Psoas muscle (tissue), 8 donors: ENCODE data around the gene CNGB1. TPM values are rescaled to one million over a fixed set of nuclear protein-coding genes. Genes with fewer than 3 reads are reported as not detected.
"Not testable (repeated sequence)": the region's sequence is repeated elsewhere in the genome, so short reads cannot be mapped to it uniquely, and the experiment has no call there.

Experiments
- ATAC-seq, 4 donors: fragments of 200-7000 bp; cut with Tn5 transposase; one replicate each; pipeline ENCODE4 v1.9.1; 2020; ENCODE audit warnings: moderate library complexity in 3 of 4, mild to moderate bottlenecking in 2 of 4
- DNase-seq, 2 donors: peaks; one replicate each; pipeline ENCODE4 v3.0.0-alpha.2; 2020
- H3K27ac ChIP-seq: fragments of 200-600 bp; one replicate; pipeline ENCODE4 v1.8.0; 2022
- H3K27me3 ChIP-seq, 3 donors: fragments of 200-600 bp in 1 of 3; one replicate each; pipeline versions ENCODE4 v1.6.1 to v1.8.0; 2013 to 2022; ENCODE audit warnings: low read length in 2 of 3, mild to moderate bottlenecking in 2 of 3, moderate library complexity in 1 of 3; ENCODE audit not compliant: insufficient read depth in 3 of 3
- H3K36me3 ChIP-seq, 2 donors: fragments of 200-600 bp in 1 of 2; one replicate each; pipeline versions ENCODE4 v1.6.1 to v1.8.0; 2013 to 2022; ENCODE audit warnings: low read depth in 1 of 2, mild to moderate bottlenecking in 1 of 2, moderate library complexity in 1 of 2; ENCODE audit not compliant: insufficient read depth in 1 of 2
- H3K4me1 ChIP-seq: fragments of 200-600 bp; one replicate; pipeline ENCODE4 v1.8.0; 2022
- H3K4me3 ChIP-seq: fragments of 200-600 bp; one replicate; pipeline ENCODE4 v1.8.0; 2022; ENCODE audit warnings: mild to moderate bottlenecking
- H3K9me3 ChIP-seq: fragments of 200-600 bp; one replicate; pipeline ENCODE4 v1.8.0; 2022
- CTCF ChIP-seq: fragments of 200-600 bp; IDR thresholded peaks from one replicate; pipeline ENCODE4 v1.8.0; 2022; ENCODE audit warnings: antibody characterized with exemption
- WGBS, 3 donors: extraction: QIAGEN DNeasy Blood & Tissue Kit; methylation state at CpG; one replicate each; pipeline versions ENCODE4 v1.1.6 to v1.1.7; 2013; 5-methylcytosine and 5-hydroxymethylcytosine counted together
- intact Hi-C, 2 donors: fragments of 100-400 bp; cut with DNase I; formaldehyde crosslinking; loops; one replicate each; pipeline versions ENCODE4 v1.11.0 to v1.14.2; 2022
- polyA plus RNA-seq, 3 donors: library from polyadenylated mRNA; stranded (reverse); fragments of 200-250 nt; gene quantifications; one replicate each; pipeline ENCODE4 v1.2.3, GENCODE V29; 2013
- total RNA-seq, 4 donors: library from RNA; stranded (reverse); fragmentation: NEBNext Ultra II Directional in 2 of 4; extraction: Animal tissue kit (Norgen Biotek cat#: 25700) in 2 of 4; gene quantifications; one replicate each; pipeline versions ENCODE4 v1.2.1 to v1.2.4, GENCODE V29; 2021 to 2023
- donor health status: healthy with polysubstance abuse.
- donor health status: DM: no; HTN: no; CAD: no; lungs with moderate emphysema.
- donor health status: Bipolar disorder and iron deficiency.
- donor health status: healthy.
- donor health status: DM: yes; HTN: yes; CAD: no.
- donor health status: DM: no; HTN: no; CAD: no.
- donor health status: DM: no; HTN: no; CAD: no.
- donor health status: DM: yes; HTN: yes; CAD: no.

CNGB1 gene
- total and polyA plus RNA-seq, 7 donors = not detected

GRCh38 chr16:57837305-57838125 lies 133.4 kb downstream of the CNGB1 start:
- H3K36me3 ChIP-seq = no peaks in the 10 kb centered on the region
- H3K4me1 ChIP-seq = no peaks in the 10 kb centered on the region
- no peaks in the 10 kb centered on the region for H3K9me3 ChIP-seq
- TF ChIP-seq CTCF = no peak
- WGBS, 3 donors = 77 to 80% (median 79%) methylated on average over 10 of the region's 10 CpGs
- H3K27me3 ChIP-seq = no peaks in the 10 kb centered on the region
- intact Hi-C loops = no loop called here
- no peak overlapping the region for H3K27ac ChIP-seq
- DNase-seq = no peak
- ATAC-seq = no peak
- H3K4me3 ChIP-seq = no peak overlapping the region

GRCh38 chr16:57835439-57835838 lies 135.5 kb downstream of the CNGB1 start:
- ATAC-seq, H3K4me1 ChIP-seq, H3K4me3 ChIP-seq, H3K27me3 ChIP-seq, intact Hi-C loops, H3K36me3 ChIP-seq, H3K9me3 ChIP-seq, H3K27ac ChIP-seq, DNase-seq: not testable (repeated sequence)
- WGBS, 3 donors = 85 to 92% (median 88%) methylated on average over 4 of the region's 4 CpGs

- no peak for TF ChIP-seq CTCF
- ATAC-seq = no peak
- 69 to 76% (median 75%) methylated on average over 5 of the region's 5 CpGs for WGBS, 3 donors
- no peaks in the 10 kb centered on the region for H3K9me3 ChIP-seq
- H3K4me3 ChIP-seq = no peak overlapping the region
- peaks cover under 1% of the 10 kb centered on the region for H3K4me1 ChIP-seq
- H3K27me3 ChIP-seq = no peaks in the 10 kb centered on the region
- intact Hi-C loops = no loop called here
- no peak overlapping the region for H3K27ac ChIP-seq
- DNase-seq = no peak
- no peaks in the 10 kb centered on the region for H3K36me3 ChIP-seq
Measured at GRCh38 chr16:57834936-57835335, 136.0 kb downstream of the CNGB1 start.

Other genes starting within 250 kb of the CNGB1 start
- gene KATNB1, start 235.4 kb downstream of the CNGB1 start, total RNA-seq = 10 to 100 TPM in 1 of 4 donors, 1 to 10 TPM in 3; 6.3 to 13.3 (median 8.6) TPM
- gene KATNB1, start 235.4 kb downstream of the CNGB1 start, polyA plus RNA-seq = 10 to 100 TPM in 1 of 3 donors, 1 to 10 TPM in 2; 9.2 to 15.6 (median 9.5) TPM
- gene KIFC3, start 168.6 kb downstream of the CNGB1 start, total RNA-seq = 10 to 100 TPM in 1 of 4 donors, 1 to 10 TPM in 3; 6.3 to 17.8 (median 7.9) TPM
- 1 to 10 TPM; 3.1 to 7.5 (median 4.3) TPM for gene KIFC3, start 168.6 kb downstream of the CNGB1 start, polyA plus RNA-seq
- 1 to 10 TPM; 5.3 to 8.8 (median 7.9) TPM for gene ZNF319, start 29.5 kb upstream of the CNGB1 start, total RNA-seq
- 1 to 10 TPM; 2.0 to 6.6 (median 3.4) TPM for gene ZNF319, start 29.5 kb upstream of the CNGB1 start, polyA plus RNA-seq
- gene USB1, start 30.3 kb upstream of the CNGB1 start, total RNA-seq = 10 to 100 TPM; 10.1 to 26.0 (median 17.8) TPM
- gene USB1, start 30.3 kb upstream of the CNGB1 start, polyA plus RNA-seq = 10 to 100 TPM; 17.0 to 30.7 (median 28.3) TPM
- 1 to 10 TPM; 2.5 to 6.5 (median 4.4) TPM for gene MMP15, start 54.6 kb upstream of the CNGB1 start, total RNA-seq
- gene MMP15, start 54.6 kb upstream of the CNGB1 start, polyA plus RNA-seq = 1 to 10 TPM; 4.2 to 6.4 (median 5.9) TPM
- gene CFAP20, start 158.3 kb upstream of the CNGB1 start, total RNA-seq = 10 to 100 TPM in 1 of 4 donors, 1 to 10 TPM in 3; 5.6 to 11.5 (median 8.6) TPM
- gene CFAP20, start 158.3 kb upstream of the CNGB1 start, polyA plus RNA-seq = 10 to 100 TPM in 2 of 3 donors, 1 to 10 TPM in 1; 7.0 to 22.0 (median 15.4) TPM
- 10 to 100 TPM; 40.7 to 47.0 (median 43.6) TPM for gene CSNK2A2, start 227.0 kb upstream of the CNGB1 start, total RNA-seq
- gene CSNK2A2, start 227.0 kb upstream of the CNGB1 start, polyA plus RNA-seq = 10 to 100 TPM; 27.1 to 42.7 (median 32.4) TPM